Endodermal cell (in vitro differentiated cells): ENCODE measurements around the gene MKLN1. TPM values are rescaled to one million over a fixed set of nuclear protein-coding genes. Genes with fewer than 3 reads are reported as not detected.

Source experiments
- DNase-seq: peaks from one replicate; pipeline ENCODE4 v3.0.0-alpha.2; 2017
- H3K27ac ChIP-seq: 2 replicates; pipeline ENCODE4 v1.5.1; 2013; ENCODE audit warnings: mild to moderate bottlenecking, low read depth, low read length, moderate library complexity
- H3K27me3 ChIP-seq: 2 replicates; pipeline ENCODE4 v1.6.1; 2013; ENCODE audit warnings: mild to moderate bottlenecking, low read length, moderate library complexity; ENCODE audit not compliant: insufficient read depth, control insufficient read depth, poor library complexity, severe bottlenecking
- H3K36me3 ChIP-seq: 2 replicates; pipeline ENCODE4 v1.7.0; 2013; ENCODE audit warnings: mild to moderate bottlenecking, low read length, moderate library complexity; ENCODE audit not compliant: control insufficient read depth, insufficient read depth
- H3K4me1 ChIP-seq: one replicate; pipeline ENCODE4 v1.7.0; 2013; ENCODE audit warnings: low read length; ENCODE audit not compliant: control insufficient read depth, insufficient read depth
- H3K4me3 ChIP-seq: 2 replicates; pipeline ENCODE4 v1.5.1; 2013; ENCODE audit warnings: mild to moderate bottlenecking, low read length, moderate library complexity
- H3K9ac ChIP-seq: 2 replicates; pipeline ENCODE4 v1.6.1; 2013; ENCODE audit warnings: mild to moderate bottlenecking, low read length, moderate library complexity; ENCODE audit not compliant: poor library complexity, severe bottlenecking; ENCODE audit errors: extremely low read depth
- H3K9me3 ChIP-seq: 2 replicates; pipeline ENCODE4 v1.6.1; 2013; ENCODE audit warnings: mild to moderate bottlenecking, low read length, moderate library complexity; ENCODE audit not compliant: control insufficient read depth
- H3K27ac Mint-ChIP-seq: 2 replicates; pipeline ENCODE4 v1.8.0; 2020; ENCODE audit warnings: mixed read lengths
- H3K27me3 Mint-ChIP-seq: 2 replicates; pipeline ENCODE4 v1.8.0; 2021; ENCODE audit warnings: mild to moderate bottlenecking, mixed read lengths; ENCODE audit not compliant: insufficient read depth
- H3K36me3 Mint-ChIP-seq: 2 replicates; pipeline ENCODE4 v1.8.0; 2020; ENCODE audit warnings: low read depth, mixed read lengths
- H3K4me1 Mint-ChIP-seq: 2 replicates; pipeline ENCODE4 v1.8.0; 2020; ENCODE audit warnings: mixed read lengths
- H3K4me3 Mint-ChIP-seq: 2 replicates; pipeline ENCODE4 v1.8.0; 2020; ENCODE audit warnings: mild to moderate bottlenecking, moderate library complexity, mixed read lengths
- H3K9me3 Mint-ChIP-seq: 2 replicates; pipeline ENCODE4 v1.8.0; 2020; ENCODE audit warnings: mild to moderate bottlenecking, mixed read lengths
- CTCF ChIP-seq: fragments of 200-600 bp; sonication (generic); conservative IDR thresholded peaks from 2 replicates; pipeline ENCODE4 v1.5.0; 2021; ENCODE audit warnings: antibody characterized with exemption, mild to moderate bottlenecking
- WGBS, 2 experiments: methylation state at CpG; one replicate each; pipeline versions ENCODE4 v1.1.5 to v1.1.7; 2013; ENCODE audit warnings: missing lambda C conversion rate in 2 of 2, mixed read lengths in 1 of 2; ENCODE audit not compliant: insufficient coverage in 1 of 2, insufficient read length in 1 of 2; 5-methylcytosine and 5-hydroxymethylcytosine counted together
- total RNA-seq, 2 donors: library from RNA; stranded (reverse); fragmentation: NEBNext Ultra II Directional in 1 of 2; extraction: Animal tissue kit (Norgen Biotek cat#: 25700) in 1 of 2; gene quantifications; 2 replicates in 1 of 2; 3 replicates in 1 of 2; pipeline ENCODE4 v1.2.1, GENCODE V29; 2021

The MKLN1 gene
- total RNA-seq, 2 donors from 2014 or later = 69.3 to 71.8 TPM

GRCh38 chr7:131471250-131472004 is 143.8 kb downstream of the MKLN1 start:
- H3K27me3 ChIP-seq = no peaks in the 10 kb centered on the region
- H3K36me3 ChIP-seq = peaks cover 82% of the 10 kb centered on the region
- Mint-ChIP-seq H3K27ac (no peak overlapping the region), H3K4me3 (no peak overlapping the region), H3K4me1 (no peaks in the 10 kb centered on the region), H3K9me3 (peaks cover 7% of the 10 kb centered on the region), H3K36me3 (peaks cover 77% of the 10 kb centered on the region), H3K27me3 (no peaks in the 10 kb centered on the region)
- H3K4me3 ChIP-seq = no peak overlapping the region
- 80 to 87% methylated on average over 4 of the region's 4 CpGs for WGBS, 2 experiments
- no peak for TF ChIP-seq CTCF
- H3K9ac ChIP-seq = no peak overlapping the region
- H3K27ac ChIP-seq = no peak overlapping the region
- no peaks in the 10 kb centered on the region for H3K9me3 ChIP-seq
- H3K4me1 ChIP-seq = no peaks in the 10 kb centered on the region
- DNase-seq = peak; percentile 43

- Histone ChIP-seq H3K27ac (no peak overlapping the region), H3K9me3 (no peaks in the 10 kb centered on the region), H3K27me3 (no peaks in the 10 kb centered on the region), H3K4me3 (no peak overlapping the region), H3K9ac (no peak overlapping the region), H3K36me3 (peaks cover 29% of the 10 kb centered on the region), H3K4me1 (peaks cover 4% of the 10 kb centered on the region)
- H3K4me3 Mint-ChIP-seq = no peak overlapping the region
- no peak for TF ChIP-seq CTCF
- 93 to 100% methylated on average over 1 to 2 of the region's 2 CpGs for WGBS, 2 experiments
- DNase-seq = no peak
- no peaks in the 10 kb centered on the region for H3K27me3 Mint-ChIP-seq
- H3K9me3 Mint-ChIP-seq = peaks cover 7% of the 10 kb centered on the region
- peaks cover 43% of the 10 kb centered on the region for H3K36me3 Mint-ChIP-seq
- H3K4me1 Mint-ChIP-seq = peaks cover 25% of the 10 kb centered on the region
- H3K27ac Mint-ChIP-seq = peak overlapping the region; percentile 59
These were observed 149.1 kb downstream of the MKLN1 start for GRCh38 chr7:131476740-131477139.

GRCh38 chr7:131480384-131481315 is 153.0 kb downstream of the MKLN1 start:
- WGBS, 2 experiments = 77 to 83% methylated on average over 3 to 4 of the region's 4 CpGs
- Mint-ChIP-seq H3K27me3 (no peaks in the 10 kb centered on the region), H3K4me3 (no peak overlapping the region), H3K36me3 (peaks cover 11% of the 10 kb centered on the region), H3K4me1 (peaks cover 28% of the 10 kb centered on the region), H3K9me3 (no peaks in the 10 kb centered on the region), H3K27ac (peak overlapping the region; percentile 71)
- peak overlapping the region; percentile 5 for H3K9ac ChIP-seq
- H3K4me3 ChIP-seq = peak overlapping the region; percentile 32
- H3K9me3 ChIP-seq = no peaks in the 10 kb centered on the region
- TF ChIP-seq CTCF = no peak
- H3K27me3 ChIP-seq = no peaks in the 10 kb centered on the region
- DNase-seq = no peak
- H3K4me1 ChIP-seq = peaks cover 9% of the 10 kb centered on the region
- no peak overlapping the region for H3K27ac ChIP-seq
- H3K36me3 ChIP-seq = peaks cover 16% of the 10 kb centered on the region
